ENCODE results near the gene HSD17B1. TPM values are rescaled to one million over a fixed set of nuclear protein-coding genes. Genes with fewer than 3 reads are reported as not detected.

Gene HSD17B1
- total RNA-seq, 1 experiment from 2014 or later, result 1.5 TPM

- H2BK12ac ChIP-seq (ENCODE audit: insufficient read length, low read depth, low read length), result no peak overlapping the region
- H4K5ac ChIP-seq (ENCODE audit: insufficient read length, low read depth, low read length), result no peak overlapping the region
- no peak overlapping the region for H3K23ac ChIP-seq (ENCODE audit: insufficient read length, low read depth, low read length)
- no peak overlapping the region for H3K4me3 Mint-ChIP-seq
- H3K4me1 ChIP-seq (ENCODE audit: insufficient read depth, low read length), result no peaks in the 10 kb centered on the region
- H4K8ac ChIP-seq (replicated peaks; ENCODE audit: insufficient read length, low read depth, low read length), result no peak overlapping the region
- H2BK5ac ChIP-seq (ENCODE audit: insufficient read length, low read length), result no peak overlapping the region
- no peak overlapping the region for H3K56ac ChIP-seq (ENCODE audit: insufficient read length, low read depth, low read length)
- H2AK5ac ChIP-seq (ENCODE audit: insufficient read length, low read length), result no peak overlapping the region
- WGBS (ENCODE audit: extremely low coverage, insufficient read length, low lambda C conversion rate), result no CpG with 5 or more reads among the region's 3 CpGs
- H3K23me2 ChIP-seq (ENCODE audit: insufficient read length, low read depth, low read length, poor library complexity, severe bottlenecking), result peaks cover 3% of the 10 kb centered on the region
- no peaks in the 10 kb centered on the region for H4K20me1 ChIP-seq (ENCODE audit: control insufficient read depth, insufficient read depth, insufficient read length)
- peaks cover 2% of the 10 kb centered on the region; the same call in 1 of the 2 replicates for H3K27me3 Mint-ChIP-seq (ENCODE audit: low read depth)
- no peaks in the 10 kb centered on the region for H3K79me2 ChIP-seq (ENCODE audit: insufficient read depth, low read length)
- no peak for DNase-seq
- H2BK120ac ChIP-seq (ENCODE audit: low read depth, low read length, poor library complexity, severe bottlenecking), result no peak overlapping the region
- no peak overlapping the region for H3K9ac ChIP-seq (ENCODE audit: extremely low read depth, insufficient read length, low read length)
- H2BK20ac ChIP-seq (ENCODE audit: low read depth, low read length, poor library complexity, severe bottlenecking), result no peak overlapping the region
- no peaks in the 10 kb centered on the region for H3K27me3 ChIP-seq (ENCODE audit: insufficient read depth, low read length)
- H2BK15ac ChIP-seq (ENCODE audit: low read depth, low read length), result no peak overlapping the region
- no peaks in the 10 kb centered on the region for H3K9me3 Mint-ChIP-seq
- no peak overlapping the region for H3K27ac ChIP-seq (ENCODE audit: insufficient read length, low read depth, low read length)
- no peak for TF ChIP-seq CTCF (conservative IDR thresholded peaks at IDR 0.05)
- H3K36me3 Mint-ChIP-seq (ENCODE audit: insufficient read depth in 1 of 3, low read depth in 3 of 3), result peaks cover 31 to 78% (median 71%) of the 10 kb centered on the region in 3 experiments; a peak in 6 of 7 replicates
- H3K4me2 ChIP-seq (ENCODE audit: insufficient read depth, insufficient read length, low read length), result no peak overlapping the region
- H4K91ac ChIP-seq (ENCODE audit: insufficient read length, low read depth, low read length), result no peak overlapping the region
- H3K9me3 ChIP-seq (ENCODE audit: control insufficient read depth, low read depth, low read length), result no peaks in the 10 kb centered on the region
- H3T11ph ChIP-seq (ENCODE audit: low read length), result no peak overlapping the region
- no peak overlapping the region for H3K27ac Mint-ChIP-seq
- H3K4me1 Mint-ChIP-seq, result peaks cover 16 to 21% of the 10 kb centered on the region in 2 experiments
- H2AFZ ChIP-seq (ENCODE audit: low read length), result no peak overlapping the region
- no peak overlapping the region for H3K4ac ChIP-seq (ENCODE audit: low read depth, low read length)
- no peak overlapping the region for H3K18ac ChIP-seq (ENCODE audit: insufficient read length, low read depth, low read length)
- no peak overlapping the region for H3K14ac ChIP-seq (ENCODE audit: insufficient read depth, low read length)
- H3K79me1 ChIP-seq (ENCODE audit: insufficient read depth, low read depth, low read length, poor library complexity, severe bottlenecking), result no peaks in the 10 kb centered on the region
Measured at GRCh38 chr17:42574463-42574862, 21.7 kb downstream of the HSD17B1 start.
